ENCODE measurements around the gene BLOC1S5. TPM values are rescaled to one million over a fixed set of nuclear protein-coding genes. Genes with fewer than 3 reads are reported as not detected.

Gene BLOC1S5
- total and polyA plus RNA-seq, 9 of the 15 experiments (the other 6 are each of a cell fraction or from before 2014, with no cell fraction given), result 8.5 to 41.0 (median 27.7) TPM

DNA sequence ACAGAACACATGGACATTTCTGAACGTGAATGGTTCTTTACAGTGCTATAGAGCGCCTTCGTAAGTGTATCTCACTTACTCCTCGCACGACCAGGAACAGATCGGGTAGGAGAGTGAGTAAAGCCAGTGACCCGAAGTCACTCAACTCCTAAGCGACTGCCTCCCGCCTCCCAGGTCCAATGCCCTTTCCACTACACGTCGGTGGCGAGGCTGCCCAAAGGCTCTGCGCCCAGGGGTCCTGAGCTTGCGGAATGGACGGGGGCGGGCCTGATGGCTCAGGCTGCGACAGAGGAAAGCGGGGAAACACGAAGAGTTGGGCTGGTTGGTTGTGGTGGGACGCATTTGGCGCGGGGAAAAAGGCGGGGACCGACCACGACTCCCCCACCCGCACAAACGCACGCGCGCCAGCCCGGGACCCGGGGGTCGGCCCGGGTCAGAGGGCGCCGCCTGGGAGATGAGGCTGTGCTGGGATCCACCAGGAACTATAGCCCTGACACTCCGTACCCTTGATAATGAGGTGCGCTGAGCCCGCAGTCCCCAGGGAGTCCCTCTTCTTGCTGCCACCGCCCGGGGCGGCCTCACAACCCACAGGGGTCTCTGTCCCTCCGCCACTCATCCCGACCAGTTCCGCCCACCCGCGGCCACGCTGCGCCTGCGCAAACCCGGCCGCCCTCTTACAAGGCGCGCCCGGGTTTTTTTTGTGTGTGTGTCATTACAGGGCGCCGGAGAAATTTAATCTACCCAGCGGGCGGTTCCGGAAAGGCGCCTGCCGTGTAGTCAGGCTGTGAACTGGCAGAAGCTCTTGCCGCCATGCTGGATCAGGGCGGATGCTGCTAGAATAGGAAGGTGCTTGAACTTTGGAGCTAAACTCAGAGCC is at the start of gene BLOC1S5 (continued):
- peak; percentile 95 for TF ChIP-seq GABPA (tag; conservative IDR thresholded peaks at IDR 0.05; ENCODE audit: low read depth)
- TF ChIP-seq, protein P1, sequence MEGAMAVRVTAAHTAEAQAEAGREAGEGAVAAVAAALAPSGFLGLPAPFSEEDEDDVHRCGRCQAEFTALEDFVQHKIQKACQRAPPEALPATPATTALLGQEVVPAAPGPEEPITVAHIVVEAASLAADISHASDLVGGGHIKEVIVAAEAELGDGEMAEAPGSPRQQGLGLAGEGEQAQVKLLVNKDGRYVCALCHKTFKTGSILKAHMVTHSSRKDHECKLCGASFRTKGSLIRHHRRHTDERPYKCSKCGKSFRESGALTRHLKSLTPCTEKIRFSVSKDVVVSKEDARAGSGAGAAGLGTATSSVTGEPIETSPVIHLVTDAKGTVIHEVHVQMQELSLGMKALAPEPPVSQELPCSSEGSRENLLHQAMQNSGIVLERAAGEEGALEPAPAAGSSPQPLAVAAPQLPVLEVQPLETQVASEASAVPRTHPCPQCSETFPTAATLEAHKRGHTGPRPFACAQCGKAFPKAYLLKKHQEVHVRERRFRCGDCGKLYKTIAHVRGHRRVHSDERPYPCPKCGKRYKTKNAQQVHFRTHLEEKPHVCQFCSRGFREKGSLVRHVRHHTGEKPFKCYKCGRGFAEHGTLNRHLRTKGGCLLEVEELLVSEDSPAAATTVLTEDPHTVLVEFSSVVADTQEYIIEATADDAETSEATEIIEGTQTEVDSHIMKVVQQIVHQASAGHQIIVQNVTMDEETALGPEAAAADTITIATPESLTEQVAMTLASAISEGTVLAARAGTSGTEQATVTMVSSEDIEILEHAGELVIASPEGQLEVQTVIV (CRISPR knock-in tag; IDR thresholded peaks at IDR 0.05; ENCODE audit: borderline replicate concordance), result no peak
- TF ChIP-seq, protein P2, sequence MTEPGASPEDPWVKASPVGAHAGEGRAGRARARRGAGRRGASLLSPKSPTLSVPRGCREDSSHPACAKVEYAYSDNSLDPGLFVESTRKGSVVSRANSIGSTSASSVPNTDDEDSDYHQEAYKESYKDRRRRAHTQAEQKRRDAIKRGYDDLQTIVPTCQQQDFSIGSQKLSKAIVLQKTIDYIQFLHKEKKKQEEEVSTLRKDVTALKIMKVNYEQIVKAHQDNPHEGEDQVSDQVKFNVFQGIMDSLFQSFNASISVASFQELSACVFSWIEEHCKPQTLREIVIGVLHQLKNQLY (CRISPR knock-in tag; conservative IDR thresholded peaks at IDR 0.05), result no peak
- 0 out of 2 replicates have a peak, but pooled peaks have one; percentile 31 for TF ChIP-seq NBN (IDR thresholded peaks at IDR 0.05; ENCODE audit: low read depth)
- peak; percentile 75; the same call in 1 of the 2 replicates for TF ChIP-seq ZNF766 (CRISPR knock-in tag; conservative IDR thresholded peaks at IDR 0.05)
- no peak for TF ChIP-seq RBM15 (IDR thresholded peaks at IDR 0.05; ENCODE audit: insufficient read depth, low read length)
- TF ChIP-seq, protein P3, sequence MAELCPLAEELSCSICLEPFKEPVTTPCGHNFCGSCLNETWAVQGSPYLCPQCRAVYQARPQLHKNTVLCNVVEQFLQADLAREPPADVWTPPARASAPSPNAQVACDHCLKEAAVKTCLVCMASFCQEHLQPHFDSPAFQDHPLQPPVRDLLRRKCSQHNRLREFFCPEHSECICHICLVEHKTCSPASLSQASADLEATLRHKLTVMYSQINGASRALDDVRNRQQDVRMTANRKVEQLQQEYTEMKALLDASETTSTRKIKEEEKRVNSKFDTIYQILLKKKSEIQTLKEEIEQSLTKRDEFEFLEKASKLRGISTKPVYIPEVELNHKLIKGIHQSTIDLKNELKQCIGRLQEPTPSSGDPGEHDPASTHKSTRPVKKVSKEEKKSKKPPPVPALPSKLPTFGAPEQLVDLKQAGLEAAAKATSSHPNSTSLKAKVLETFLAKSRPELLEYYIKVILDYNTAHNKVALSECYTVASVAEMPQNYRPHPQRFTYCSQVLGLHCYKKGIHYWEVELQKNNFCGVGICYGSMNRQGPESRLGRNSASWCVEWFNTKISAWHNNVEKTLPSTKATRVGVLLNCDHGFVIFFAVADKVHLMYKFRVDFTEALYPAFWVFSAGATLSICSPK (IDR thresholded peaks at IDR 0.05; ENCODE audit: borderline replicate concordance), result no peak
- TF ChIP-seq, protein P4, sequence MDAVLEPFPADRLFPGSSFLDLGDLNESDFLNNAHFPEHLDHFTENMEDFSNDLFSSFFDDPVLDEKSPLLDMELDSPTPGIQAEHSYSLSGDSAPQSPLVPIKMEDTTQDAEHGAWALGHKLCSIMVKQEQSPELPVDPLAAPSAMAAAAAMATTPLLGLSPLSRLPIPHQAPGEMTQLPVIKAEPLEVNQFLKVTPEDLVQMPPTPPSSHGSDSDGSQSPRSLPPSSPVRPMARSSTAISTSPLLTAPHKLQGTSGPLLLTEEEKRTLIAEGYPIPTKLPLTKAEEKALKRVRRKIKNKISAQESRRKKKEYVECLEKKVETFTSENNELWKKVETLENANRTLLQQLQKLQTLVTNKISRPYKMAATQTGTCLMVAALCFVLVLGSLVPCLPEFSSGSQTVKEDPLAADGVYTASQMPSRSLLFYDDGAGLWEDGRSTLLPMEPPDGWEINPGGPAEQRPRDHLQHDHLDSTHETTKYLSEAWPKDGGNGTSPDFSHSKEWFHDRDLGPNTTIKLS (IDR thresholded peaks at IDR 0.05; ENCODE audit: borderline replicate concordance, low read depth), result peak; percentile 57; the same call in 1 of the 2 replicates
- TF ChIP-seq NCOR1 (IDR thresholded peaks at IDR 0.05), result no peak
- peak; percentile 78 for TF ChIP-seq LCOR (CRISPR knock-in tag; IDR thresholded peaks at IDR 0.05)
- no peak for TF ChIP-seq NFIC (IDR thresholded peaks at IDR 0.05)
- no peak for TF ChIP-seq PHTF2 (CRISPR knock-in tag; IDR thresholded peaks at IDR 0.05)
- TF ChIP-seq NONO (IDR thresholded peaks at IDR 0.05; ENCODE audit: low read depth in 2 of 2, low read length in 1 of 2), result no peak
- TF ChIP-seq, protein P5, sequence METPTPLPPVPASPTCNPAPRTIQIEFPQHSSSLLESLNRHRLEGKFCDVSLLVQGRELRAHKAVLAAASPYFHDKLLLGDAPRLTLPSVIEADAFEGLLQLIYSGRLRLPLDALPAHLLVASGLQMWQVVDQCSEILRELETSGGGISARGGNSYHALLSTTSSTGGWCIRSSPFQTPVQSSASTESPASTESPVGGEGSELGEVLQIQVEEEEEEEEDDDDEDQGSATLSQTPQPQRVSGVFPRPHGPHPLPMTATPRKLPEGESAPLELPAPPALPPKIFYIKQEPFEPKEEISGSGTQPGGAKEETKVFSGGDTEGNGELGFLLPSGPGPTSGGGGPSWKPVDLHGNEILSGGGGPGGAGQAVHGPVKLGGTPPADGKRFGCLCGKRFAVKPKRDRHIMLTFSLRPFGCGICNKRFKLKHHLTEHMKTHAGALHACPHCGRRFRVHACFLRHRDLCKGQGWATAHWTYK (CRISPR knock-in tag; IDR thresholded peaks at IDR 0.05), result no peak
- TF ChIP-seq SMARCA4 (IDR thresholded peaks at IDR 0.05), result peak; percentile 63
- TF ChIP-seq, protein P6, sequence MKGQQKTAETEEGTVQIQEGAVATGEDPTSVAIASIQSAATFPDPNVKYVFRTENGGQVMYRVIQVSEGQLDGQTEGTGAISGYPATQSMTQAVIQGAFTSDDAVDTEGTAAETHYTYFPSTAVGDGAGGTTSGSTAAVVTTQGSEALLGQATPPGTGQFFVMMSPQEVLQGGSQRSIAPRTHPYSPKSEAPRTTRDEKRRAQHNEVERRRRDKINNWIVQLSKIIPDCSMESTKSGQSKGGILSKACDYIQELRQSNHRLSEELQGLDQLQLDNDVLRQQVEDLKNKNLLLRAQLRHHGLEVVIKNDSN (CRISPR knock-in tag; IDR thresholded peaks at IDR 0.05), result no peak
- no peak for TF ChIP-seq TSC22D4 (tag; IDR thresholded peaks at IDR 0.05)
- TF ChIP-seq ZNF24 (IDR thresholded peaks at IDR 0.05), result no peak; the same call in 1 of the 2 replicates
- peak; percentile 65; the same call in 1 of the 2 replicates for TF ChIP-seq ZKSCAN1 (IDR thresholded peaks at IDR 0.05; ENCODE audit: low read depth, low read length)
